AG04450 (cell line): ENCODE measurements around the gene TCERG1L. TPM values are rescaled to one million over a fixed set of nuclear protein-coding genes. Genes with fewer than 3 reads are reported as not detected.

Experiments
- CTCF ChIA-PET: fragments of 300-600, 350-600 bp; formaldehyde crosslinking; extraction: SDS; loops from one replicate; lab custom pipeline; 2022; ENCODE audit warnings: antibody characterized with exemption, inconsistent platforms; lab: Charles Lee
- POLR2A ChIA-PET: fragments of 350-600 bp; formaldehyde crosslinking; extraction: SDS; loops from one replicate; lab custom pipeline; 2021; ENCODE audit warnings: antibody characterized with exemption, inconsistent platforms; lab: Yijun Ruan, JAX
- DNase-seq: peaks from one replicate; pipeline ENCODE4 v3.0.0-alpha.2; 2011; ENCODE audit warnings: low read depth, low spot score
- H3K27ac ChIP-seq: one replicate; pipeline ENCODE4 v1.5.1; 2012; ENCODE audit warnings: low read depth, low read length, control low read depth
- H3K27me3 ChIP-seq: one replicate; pipeline ENCODE4 v1.6.0; 2012; ENCODE audit warnings: low read length; ENCODE audit not compliant: control insufficient read depth, insufficient read depth
- H3K4me3 ChIP-seq: 2 replicates; pipeline ENCODE4 v1.5.1; 2011; ENCODE audit warnings: mild to moderate bottlenecking, low read depth, low read length, control low read depth
- H3K9me3 ChIP-seq: 2 replicates; pipeline ENCODE4 v1.5.1; 2012; ENCODE audit warnings: low read length; ENCODE audit not compliant: control insufficient read depth, insufficient read depth
- CTCF ChIP-seq: IDR thresholded peaks from 2 replicates; pipeline ENCODE4 v1.5.1; 2011; ENCODE audit warnings: low read depth, low read length, control low read depth, inconsistent platforms
- polyA plus RNA-seq: library from polyadenylated mRNA; depleted of rRNA; stranded (reverse); fragments of >200 nt; gene quantifications from 2 replicates; pipeline ENCODE4 v1.2.3, GENCODE V29; 2011

Gene TCERG1L
- polyA plus RNA-seq, 1 experiment = not detected

GRCh38 chr10:131277969-131278368, 33.6 kb downstream of the TCERG1L start:
- Histone ChIP-seq H3K4me3 (no peak overlapping the region), H3K27me3 (no peaks in the 10 kb centered on the region), H3K9me3 (peaks cover 80% of the 10 kb centered on the region), H3K27ac (no peak overlapping the region)
- ChIA-PET POLR2A (no interaction called here), CTCF (no interaction called here)
- TF ChIP-seq CTCF = no peak
- DNase-seq = no peak

DNA sequence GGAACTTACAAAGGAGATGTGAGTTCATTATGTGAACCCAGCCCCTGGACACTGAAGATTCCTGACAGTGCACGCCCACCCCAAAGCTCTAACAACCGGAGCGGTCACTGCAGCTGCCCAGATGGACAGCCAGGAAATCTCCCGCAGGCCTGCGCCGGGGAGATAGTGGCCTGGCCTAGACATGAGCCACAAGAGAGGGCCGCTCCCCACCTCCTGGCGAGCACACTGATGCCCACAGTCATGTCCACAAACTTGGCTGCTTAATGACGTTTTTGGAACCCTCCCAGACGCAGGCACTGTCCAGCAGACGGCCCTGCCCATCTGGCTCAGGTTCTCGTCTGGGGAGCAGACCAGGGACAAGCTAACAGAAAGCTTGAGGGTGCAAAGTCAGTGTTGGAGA, 34.2 kb downstream of the TCERG1L start:
- Histone ChIP-seq H3K27me3 (no peaks in the 10 kb centered on the region), H3K9me3 (peaks cover 85% of the 10 kb centered on the region), H3K4me3 (no peak overlapping the region), H3K27ac (no peak overlapping the region)
- DNase-seq = no peak
- ChIA-PET POLR2A (no interaction called here), CTCF (no interaction called here)
- TF ChIP-seq CTCF = no peak

DNA sequence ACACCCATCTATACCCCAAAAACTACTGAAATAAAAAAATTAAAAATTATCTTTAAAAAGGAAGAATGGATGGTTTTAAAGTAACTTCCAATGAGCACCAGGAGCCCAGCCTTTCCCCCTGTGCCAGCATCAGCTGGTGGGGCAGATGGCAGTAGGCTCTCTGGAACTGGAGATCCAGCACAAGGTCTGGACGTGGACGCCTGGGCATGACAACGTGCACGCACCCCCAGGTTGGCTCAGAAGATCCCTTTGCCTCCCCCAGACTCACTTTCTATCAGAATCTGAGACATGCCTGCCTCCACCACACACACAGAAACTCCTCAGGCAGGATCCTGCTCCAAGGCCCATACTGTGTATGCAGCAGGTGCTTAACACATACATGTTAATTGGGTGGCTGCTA, 35.8 kb downstream of the TCERG1L start:
- no peak for TF ChIP-seq CTCF
- no peak overlapping the region for H3K27ac ChIP-seq
- no peaks in the 10 kb centered on the region for H3K27me3 ChIP-seq
- peaks cover 90% of the 10 kb centered on the region for H3K9me3 ChIP-seq
- ChIA-PET CTCF (no interaction called here), POLR2A (no interaction called here)
- no peak overlapping the region for H3K4me3 ChIP-seq
- DNase-seq = no peak

- Histone ChIP-seq H3K27me3 (no peaks in the 10 kb centered on the region), H3K4me3 (no peak overlapping the region), H3K27ac (no peak overlapping the region), H3K9me3 (peaks cover 90% of the 10 kb centered on the region)
- no peak for TF ChIP-seq CTCF
- ChIA-PET POLR2A (no interaction called here), CTCF (no interaction called here)
- no peak for DNase-seq
Measured at GRCh38 chr10:131274883-131275282, 36.6 kb downstream of the TCERG1L start.

DNA sequence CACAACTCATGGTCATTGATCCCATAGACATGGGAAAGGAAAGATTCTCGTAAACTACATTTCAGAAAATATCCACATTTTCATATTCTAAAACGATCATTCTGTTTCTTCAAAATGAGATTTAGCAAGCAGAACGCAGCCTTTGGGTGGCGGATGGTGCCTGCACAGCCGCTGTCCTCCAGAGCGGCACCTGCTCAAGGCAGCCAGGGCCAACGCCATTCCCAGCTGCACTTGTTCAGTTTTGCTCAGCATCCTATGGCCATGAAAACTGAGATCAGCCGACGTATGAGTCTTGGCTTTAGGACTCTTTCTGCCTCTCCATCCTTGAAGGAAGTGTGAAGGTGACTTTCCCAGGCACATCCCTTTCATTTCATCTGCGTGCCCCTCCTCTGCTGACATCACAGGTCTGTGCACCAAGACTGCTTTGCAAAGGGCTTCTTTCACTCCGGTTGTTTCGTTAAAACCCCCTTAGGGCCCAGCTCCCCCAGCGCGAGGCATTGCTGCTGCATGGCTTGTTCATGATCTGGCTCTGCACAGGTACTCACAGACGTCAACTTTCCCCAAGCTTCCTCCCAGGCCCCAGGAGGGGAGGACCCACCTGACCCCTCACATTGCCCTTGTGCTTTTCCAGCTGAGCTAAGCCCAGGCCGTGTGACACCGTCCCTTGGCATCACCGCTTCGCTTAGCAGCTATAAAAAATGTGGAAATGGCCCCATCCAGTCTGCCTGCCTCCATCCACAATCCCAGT, 37.2 kb downstream of the TCERG1L start:
- ChIA-PET CTCF (no interaction called here), POLR2A (no interaction called here)
- Histone ChIP-seq H3K9me3 (peaks cover 91% of the 10 kb centered on the region), H3K27ac (no peak overlapping the region), H3K4me3 (no peak overlapping the region), H3K27me3 (no peaks in the 10 kb centered on the region)
- no peak for DNase-seq
- TF ChIP-seq CTCF = no peak
